ENCODE data around the gene TMED9. TPM values are rescaled to one million over a fixed set of nuclear protein-coding genes. Genes with fewer than 3 reads are reported as not detected.

Gene TMED9
- polyA plus RNA-seq, 1 experiment = 307 TPM

- no peak overlapping the region for H3K4me3 ChIP-seq (ENCODE audit: low read depth, low read length)
- peaks cover 5% of the 10 kb centered on the region; the same call in 1 of the 2 replicates for H3K9me3 ChIP-seq (ENCODE audit: control insufficient read depth, insufficient read depth, low read length)
- ChIA-PET CTCF (interaction anchor here (1.4 kb wide), 1 partner anchor 11 kb away, joined by 7 read pairs; no protein-coding TSS in a partner anchor), POLR2A (interaction anchor here (0.7 to 1.1 kb wide), 2 partner anchors 82 to 100 kb away, joined by 3 to 4 read pairs; partner anchors contain the start of gene PDLIM7)
- no peak for DNase-seq (ENCODE audit: low read depth, low spot score)
- H3K27ac ChIP-seq (ENCODE audit: low read depth, low read length) = no peak overlapping the region
- TF ChIP-seq CTCF (IDR thresholded peaks at IDR 0.05; ENCODE audit: low read depth, low read length) = no peak
- no peaks in the 10 kb centered on the region for H3K27me3 ChIP-seq (ENCODE audit: control insufficient read depth, insufficient read depth, low read length)
These were observed 4.8 kb downstream of the TMED9 start for GRCh38 chr5:177596775-177597238.

GRCh38 chr5:177598477-177598876 is 6.5 kb downstream of the TMED9 start:
- Histone ChIP-seq H3K9me3 (ENCODE audit: control insufficient read depth, insufficient read depth, low read length) (no peaks in the 10 kb centered on the region), H3K27me3 (ENCODE audit: control insufficient read depth, insufficient read depth, low read length) (no peaks in the 10 kb centered on the region), H3K27ac (ENCODE audit: low read depth, low read length) (no peak overlapping the region), H3K4me3 (ENCODE audit: low read depth, low read length) (no peak overlapping the region)
- POLR2A ChIA-PET = interaction anchor here (0.7 to 1.2 kb wide), 2 partner anchors 53 to 606 kb away, joined by 3 to 5 read pairs; partner anchors contain the start of gene HNRNPAB
- CTCF ChIA-PET = interaction anchor here (1.4 kb wide), 1 partner anchor 9 kb away, joined by 7 read pairs; no protein-coding TSS in a partner anchor
- DNase-seq (ENCODE audit: low read depth, low spot score) = no peak
- TF ChIP-seq CTCF (IDR thresholded peaks at IDR 0.05; ENCODE audit: low read depth, low read length) = no peak

- ChIA-PET CTCF (no interaction called here), POLR2A (interaction anchor here (1.1 to 2.1 kb wide), 6 partner anchors 54 to 604 kb away, joined by 3 to 7 read pairs (median 4); partner anchors contain the start of gene HNRNPAB)
- Histone ChIP-seq H3K9me3 (ENCODE audit: control insufficient read depth, insufficient read depth, low read length) (no peaks in the 10 kb centered on the region), H3K27ac (ENCODE audit: low read depth, low read length) (peak within 1 kb of the TSS; percentile 61), H3K27me3 (ENCODE audit: control insufficient read depth, insufficient read depth, low read length) (no peaks in the 10 kb centered on the region), H3K4me3 (ENCODE audit: low read depth, low read length) (peak within 1 kb of the TSS; percentile 83)
- no peak for TF ChIP-seq CTCF (IDR thresholded peaks at IDR 0.05; ENCODE audit: low read depth, low read length)
- no peak for DNase-seq (ENCODE audit: low read depth, low spot score)
These were observed 7.9 kb downstream of the TMED9 start, which contains the start of gene B4GALT7 for GRCh38 chr5:177599731-177600507. TSS of gene B4GALT7 (plus strand) at chr5:177600132. CDS start at chr5:177600211, 79 bp downstream.

- Histone ChIP-seq H3K27me3 (ENCODE audit: control insufficient read depth, insufficient read depth, low read length) (no peaks in the 10 kb centered on the region), H3K9me3 (ENCODE audit: control insufficient read depth, insufficient read depth, low read length) (no peaks in the 10 kb centered on the region), H3K4me3 (ENCODE audit: low read depth, low read length) (peak overlapping the region; percentile 83), H3K27ac (ENCODE audit: low read depth, low read length) (peak overlapping the region; percentile 61)
- no peak for DNase-seq (ENCODE audit: low read depth, low spot score)
- POLR2A ChIA-PET = interaction anchor here (1.1 to 2.1 kb wide), 5 partner anchors 54 to 520 kb away, joined by 3 to 7 read pairs (median 4); no protein-coding TSS in a partner anchor
- CTCF ChIA-PET = no interaction called here
- TF ChIP-seq CTCF (IDR thresholded peaks at IDR 0.05; ENCODE audit: low read depth, low read length) = no peak
These were observed 8.6 kb downstream of the TMED9 start for GRCh38 chr5:177600508-177601018.
